HG03439 (cell line): ENCODE data around the gene CNTNAP1.
"Not testable (repeated sequence)": the region's sequence is repeated elsewhere in the genome, so short reads cannot be mapped to it uniquely, and the experiment has no call there.

Experiments used
- ATAC-seq: cut with Tn5 transposase; IDR thresholded peaks from one replicate; pipeline ENCODE4 v1.9.1; 2021; ENCODE audit warnings: mild to moderate bottlenecking, moderate library complexity; ENCODE audit not compliant: unreplicated experiment

The CNTNAP1 gene

GRCh38 chr17:42720996-42721583, 38.8 kb downstream of the CNTNAP1 start:
- no peak for ATAC-seq

- ATAC-seq = no peak
Measured at GRCh38 chr17:42723636-42724035, 41.3 kb downstream of the CNTNAP1 start.

- no peak for ATAC-seq
Measured at GRCh38 chr17:42725143-42725542, 42.8 kb downstream of the CNTNAP1 start.

- ATAC-seq = no peak
Measured at GRCh38 chr17:42740699-42741098, 58.4 kb downstream of the CNTNAP1 start.

GRCh38 chr17:42742916-42743315, 60.6 kb downstream of the CNTNAP1 start:
- ATAC-seq = not testable (repeated sequence)

- ATAC-seq = no peak
Measured at GRCh38 chr17:42743595-42744282, 61.4 kb downstream of the CNTNAP1 start.

- ATAC-seq = peak; percentile 56
Measured at GRCh38 chr17:42744283-42744805, 62.0 kb downstream of the CNTNAP1 start.

GRCh38 chr17:42744806-42745617, 62.7 kb downstream of the CNTNAP1 start, which contains the start of gene EZH1:
TSS of gene EZH1 (minus strand) at chr17:42745040. CDS start at chr17:42728941, 16,099 bp downstream.
- ATAC-seq = peak; percentile 79

- no peak for ATAC-seq
Measured at GRCh38 chr17:42748202-42748907, 66.0 kb downstream of the CNTNAP1 start.

- no peak for ATAC-seq
Measured at GRCh38 chr17:42748908-42749798, 66.8 kb downstream of the CNTNAP1 start.
